KMS-11 (cell line): ENCODE measurements around the gene BEX2.

Source experiments
- H2AFZ ChIP-seq: fragments of 200-600 bp; sonication (generic); 2 replicates; pipeline ENCODE4 v1.6.1; 2016; ENCODE audit warnings: antibody characterized with exemption, mixed run types, low read depth
- H3K27ac ChIP-seq: fragments of 200-600 bp; sonication (generic); 2 replicates; pipeline ENCODE4 v1.6.1; 2016; ENCODE audit warnings: mild to moderate bottlenecking, mixed run types
- H3K27me3 ChIP-seq: fragments of 200-600 bp; sonication (generic); 2 replicates; pipeline ENCODE4 v1.6.1; 2017; ENCODE audit warnings: mild to moderate bottlenecking, low read depth, mixed run types, moderate library complexity; ENCODE audit not compliant: insufficient read depth
- H3K36me3 ChIP-seq: fragments of 200-600 bp; sonication (generic); 2 replicates; pipeline ENCODE4 v1.6.1; 2017; ENCODE audit warnings: mild to moderate bottlenecking, mixed run types; ENCODE audit not compliant: insufficient read depth
- H3K4me1 ChIP-seq: fragments of 200-600 bp; sonication (generic); 2 replicates; pipeline ENCODE4 v1.6.1; 2016; ENCODE audit warnings: mild to moderate bottlenecking, low read depth, mixed run types; ENCODE audit not compliant: poor library complexity, severe bottlenecking
- H3K4me2 ChIP-seq: fragments of 200-600 bp; sonication (generic); 2 replicates; pipeline ENCODE4 v1.7.0; 2016; ENCODE audit warnings: mild to moderate bottlenecking, mixed run types
- H3K4me3 ChIP-seq: fragments of 200-600 bp; sonication (generic); IDR thresholded peaks from 2 replicates; pipeline ENCODE4 v1.6.1; 2017; ENCODE audit warnings: low read depth, low read length, mixed read lengths; ENCODE audit not compliant: insufficient read depth
- H3K79me2 ChIP-seq: fragments of 200-600 bp; sonication (generic); 2 replicates; pipeline ENCODE4 v1.6.1; 2016; ENCODE audit warnings: low read depth, mixed run types; ENCODE audit not compliant: insufficient read depth
- H3K9ac ChIP-seq: fragments of 200-600 bp; sonication (generic); 2 replicates; pipeline ENCODE4 v1.6.1; 2016; ENCODE audit warnings: mild to moderate bottlenecking, mixed run types
- H4K20me1 ChIP-seq: fragments of 200-600 bp; sonication (generic); 2 replicates; pipeline ENCODE4 v1.6.1; 2016; ENCODE audit warnings: mild to moderate bottlenecking, mixed run types; ENCODE audit not compliant: insufficient read depth
- TF ChIP-seq, protein P1 (sequence below): fragments of 200-600 bp; sonication (generic); conservative IDR thresholded peaks from 2 replicates; pipeline ENCODE4 v1.6.1; 2017; ENCODE audit warnings: low read depth, mild to moderate bottlenecking, antibody characterized with exemption, low read length, moderate library complexity, mixed read lengths

Gene BEX2

DNA sequence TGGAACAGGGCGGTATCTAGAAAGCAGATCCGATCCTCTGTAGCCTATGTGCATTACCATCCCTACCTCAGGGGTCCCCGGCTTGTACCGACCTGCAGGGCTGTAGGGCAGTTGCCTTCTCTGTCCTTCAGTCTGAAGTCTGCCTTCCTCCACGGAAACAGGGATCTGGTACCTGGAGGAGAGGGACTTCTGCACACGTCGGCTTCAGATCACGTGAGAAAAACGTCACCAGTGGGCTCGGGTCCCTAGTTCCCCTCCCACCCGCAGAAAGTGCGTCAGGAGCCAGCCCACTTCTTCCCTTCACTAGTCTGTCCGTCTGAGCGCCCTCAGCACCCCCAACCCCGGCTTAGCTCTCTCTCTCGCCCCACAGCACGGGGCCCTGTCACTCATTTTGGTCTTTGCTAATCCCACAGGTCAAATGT lies 34.2 kb downstream of the BEX2 start, which contains the start of gene TCEAL5:
TSS of gene TCEAL5 (minus strand) at position 170 of the 422 bp plus-strand sequence. CDS start 2,187 bp downstream, outside the sequence.
- Histone ChIP-seq H3K4me2 (no peak within 1 kb of the TSS), H2AFZ (no peak within 1 kb of the TSS)

DNA sequence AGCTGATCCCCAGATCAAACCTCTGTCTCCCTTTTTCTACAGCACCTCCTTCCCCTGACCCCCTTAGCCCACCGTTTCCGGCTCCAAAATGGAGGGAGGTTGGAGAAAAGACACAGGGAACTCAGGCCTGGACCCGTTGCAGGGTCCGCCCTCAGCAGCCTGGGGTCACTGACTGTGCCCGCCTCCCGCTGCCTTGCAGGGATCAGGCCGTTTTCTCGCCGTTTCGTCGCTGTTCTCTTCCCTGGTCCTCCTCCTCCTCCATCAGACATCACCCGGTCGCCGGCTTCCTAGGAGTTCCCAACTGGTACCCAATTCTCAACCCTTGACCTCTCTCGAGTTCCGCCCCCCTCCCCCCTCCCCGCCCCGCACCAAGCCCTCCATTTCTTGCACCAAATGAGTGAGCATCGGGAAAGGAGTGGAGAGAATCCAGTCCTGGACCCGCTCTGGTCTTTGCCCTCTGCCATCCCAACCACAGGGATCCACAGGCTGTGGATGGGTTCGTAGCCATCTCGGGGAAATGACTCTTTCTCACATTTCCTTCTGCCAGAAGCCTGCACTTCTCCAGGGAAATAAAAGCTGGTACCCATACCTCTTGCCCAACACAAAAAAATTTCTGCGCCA lies 34.7 kb downstream of the BEX2 start:
- Histone ChIP-seq H2AFZ (no peak overlapping the region), H3K4me1 (no peaks in the 10 kb centered on the region), H3K79me2 (no peaks in the 10 kb centered on the region), H3K4me3 (no peak overlapping the region), H4K20me1 (no peaks in the 10 kb centered on the region), H3K4me2 (no peak overlapping the region), H3K27ac (no peak overlapping the region), H3K9ac (no peak overlapping the region), H3K27me3 (no peaks in the 10 kb centered on the region), H3K36me3 (no peaks in the 10 kb centered on the region)
- TF ChIP-seq, protein P1, sequence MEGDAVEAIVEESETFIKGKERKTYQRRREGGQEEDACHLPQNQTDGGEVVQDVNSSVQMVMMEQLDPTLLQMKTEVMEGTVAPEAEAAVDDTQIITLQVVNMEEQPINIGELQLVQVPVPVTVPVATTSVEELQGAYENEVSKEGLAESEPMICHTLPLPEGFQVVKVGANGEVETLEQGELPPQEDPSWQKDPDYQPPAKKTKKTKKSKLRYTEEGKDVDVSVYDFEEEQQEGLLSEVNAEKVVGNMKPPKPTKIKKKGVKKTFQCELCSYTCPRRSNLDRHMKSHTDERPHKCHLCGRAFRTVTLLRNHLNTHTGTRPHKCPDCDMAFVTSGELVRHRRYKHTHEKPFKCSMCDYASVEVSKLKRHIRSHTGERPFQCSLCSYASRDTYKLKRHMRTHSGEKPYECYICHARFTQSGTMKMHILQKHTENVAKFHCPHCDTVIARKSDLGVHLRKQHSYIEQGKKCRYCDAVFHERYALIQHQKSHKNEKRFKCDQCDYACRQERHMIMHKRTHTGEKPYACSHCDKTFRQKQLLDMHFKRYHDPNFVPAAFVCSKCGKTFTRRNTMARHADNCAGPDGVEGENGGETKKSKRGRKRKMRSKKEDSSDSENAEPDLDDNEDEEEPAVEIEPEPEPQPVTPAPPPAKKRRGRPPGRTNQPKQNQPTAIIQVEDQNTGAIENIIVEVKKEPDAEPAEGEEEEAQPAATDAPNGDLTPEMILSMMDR: no peak

More for the DNA sequence above, 34.2 kb downstream of the BEX2 start, which contains the start of gene TCEAL5:
- Histone ChIP-seq H3K27ac (no peak within 1 kb of the TSS), H3K27me3 (no peaks in the 10 kb centered on the region), H3K4me3 (no peak within 1 kb of the TSS), H3K4me1 (no peaks in the 10 kb centered on the region), H3K9ac (no peak within 1 kb of the TSS), H3K36me3 (no peaks in the 10 kb centered on the region), H3K79me2 (no peaks in the 10 kb centered on the region), H4K20me1 (no peaks in the 10 kb centered on the region)
- TF ChIP-seq, protein P1: no peak

DNA sequence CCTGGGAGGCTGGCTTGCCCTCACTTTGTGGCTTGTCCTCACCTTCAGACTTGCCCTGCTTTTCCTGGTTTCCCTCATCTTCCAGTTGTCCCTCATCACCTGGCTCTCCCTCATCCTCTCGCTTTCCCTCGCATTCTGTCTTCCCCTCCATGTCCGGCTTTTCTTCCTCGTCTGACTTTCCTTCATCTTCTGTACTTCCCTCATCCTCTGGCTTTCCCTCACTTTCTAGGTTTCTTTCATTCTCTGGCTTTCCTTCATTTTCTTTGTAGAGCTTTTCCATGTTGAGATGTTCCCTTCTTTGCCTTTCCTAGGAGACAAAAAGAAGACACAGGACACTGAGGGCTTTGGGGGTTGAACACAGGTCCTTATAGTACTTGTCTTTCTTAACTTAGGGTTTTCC lies 36.5 kb downstream of the BEX2 start:
- H3K27me3 ChIP-seq: no peaks in the 10 kb centered on the region
- H3K4me1 ChIP-seq: no peaks in the 10 kb centered on the region
- no peaks in the 10 kb centered on the region for H4K20me1 ChIP-seq
- no peaks in the 10 kb centered on the region for H3K79me2 ChIP-seq
- TF ChIP-seq, protein P1: no peak
- H2AFZ ChIP-seq: no peak overlapping the region
- H3K36me3 ChIP-seq: no peaks in the 10 kb centered on the region
- H3K9ac ChIP-seq: no peak overlapping the region
- no peak overlapping the region for H3K27ac ChIP-seq
- H3K4me3 ChIP-seq: no peak overlapping the region
- H3K4me2 ChIP-seq: no peak overlapping the region
